IMR-90 (cell line): Measurements from ENCODE around the gene CDT1. TPM values are rescaled to one million over a fixed set of nuclear protein-coding genes. Genes with fewer than 3 reads are reported as not detected.
A peak's percentile ranks its signal among the peaks of the same experiment; 100 is the strongest.

Experiments
- ATAC-seq: fragments of 200-7000 bp; cut with Tn5 transposase; 2 replicates; pipeline ENCODE4 v1.9.1; 2020; ENCODE audit warnings: low read depth, mild to moderate bottlenecking, moderate library complexity
- BruUV-seq: library from RNA; stranded (reverse); fragments of 400-500 nt; replicated peaks from 2 replicates; lab custom pipeline; 2021; lab: Mats Ljungman, UMichigan
- CTCF ChIA-PET: fragments of 300-600 bp; formaldehyde crosslinking; extraction: SDS; loops from one replicate; lab custom pipeline; 2021; ENCODE audit warnings: antibody characterized with exemption; lab: Yijun Ruan, JAX
- POLR2A ChIA-PET: fragments of 300-600 bp; sonication (Branson Sonifier 250); formaldehyde crosslinking; loops from one replicate; lab custom pipeline; 2022; ENCODE audit warnings: antibody characterized with exemption; ENCODE audit not compliant: unreplicated experiment; lab: Charles Lee
- DNase-seq: peaks from one replicate; pipeline ENCODE4 v3.0.0; 2013
- H2AFZ ChIP-seq: replicated peaks from 2 replicates; pipeline ENCODE3; 2013; ENCODE audit warnings: low read length, mild to moderate bottlenecking; ENCODE audit not compliant: poor library complexity
- H2AK5ac ChIP-seq: 2 replicates; pipeline ENCODE4 v1.6.1; 2013; ENCODE audit warnings: low read depth, low read length, inconsistent platforms
- H2AK9ac ChIP-seq: replicated peaks from 2 replicates; pipeline ENCODE3; 2013; ENCODE audit warnings: mild to moderate bottlenecking, low read depth, low read length, moderate library complexity; ENCODE audit not compliant: poor library complexity
- H2BK120ac ChIP-seq: 2 replicates; pipeline ENCODE4 v1.6.1; 2013; ENCODE audit warnings: low read depth, low read length, inconsistent platforms
- H2BK15ac ChIP-seq: 3 replicates; pipeline ENCODE4 v1.6.1; 2013; ENCODE audit warnings: low read depth, low read length, inconsistent platforms
- H2BK20ac ChIP-seq: 2 replicates; pipeline ENCODE4 v1.6.1; 2013; ENCODE audit warnings: low read depth, mild to moderate bottlenecking, inconsistent platforms, low read length, moderate library complexity
- H2BK5ac ChIP-seq: 2 replicates; pipeline ENCODE4 v1.6.1; 2013; ENCODE audit warnings: mild to moderate bottlenecking, low read depth, low read length, inconsistent platforms; ENCODE audit not compliant: poor library complexity, severe bottlenecking
- H3K14ac ChIP-seq: replicated peaks from 2 replicates; pipeline ENCODE4 v1.6.1; 2013; ENCODE audit warnings: low read depth, low read length, inconsistent platforms
- H3K18ac ChIP-seq: 2 replicates; pipeline ENCODE4 v1.6.1; 2013; ENCODE audit warnings: low read depth, low read length, control low read depth
- H3K23ac ChIP-seq: 2 replicates; pipeline ENCODE4 v1.6.1; 2013; ENCODE audit warnings: low read depth, low read length, inconsistent platforms
- H3K27ac ChIP-seq: 2 replicates; pipeline ENCODE4 v1.5.1; 2013; ENCODE audit warnings: mild to moderate bottlenecking, control low read depth, low read length; ENCODE audit not compliant: insufficient read depth
- H3K27me3 ChIP-seq: 2 replicates; pipeline ENCODE4 v1.6.1; 2013; ENCODE audit warnings: low read length; ENCODE audit not compliant: control insufficient read depth, insufficient read depth
- H3K36me3 ChIP-seq: 2 replicates; pipeline ENCODE4 v1.6.1; 2013; ENCODE audit warnings: low read length, mixed read lengths; ENCODE audit not compliant: control insufficient read depth, insufficient read depth
- H3K4ac ChIP-seq: 2 replicates; pipeline ENCODE4 v1.6.1; 2013; ENCODE audit warnings: low read depth, low read length, inconsistent platforms
- H3K4me1 ChIP-seq: 2 replicates; pipeline ENCODE4 v1.6.1; 2013; ENCODE audit warnings: low read length, mixed read lengths; ENCODE audit not compliant: control insufficient read depth, insufficient read depth
- H3K4me2 ChIP-seq: 2 replicates; pipeline ENCODE4 v1.6.1; 2013; ENCODE audit warnings: low read depth, mild to moderate bottlenecking, control low read depth, low read length, moderate library complexity
- H3K4me3 ChIP-seq: 2 replicates; pipeline ENCODE4 v1.5.1; 2013; ENCODE audit warnings: low read depth, mild to moderate bottlenecking, control low read depth, low read length, moderate library complexity; ENCODE audit not compliant: insufficient read depth
- H3K56ac ChIP-seq: 2 replicates; pipeline ENCODE4 v1.6.1; 2013; ENCODE audit warnings: low read length, inconsistent platforms; ENCODE audit not compliant: insufficient read depth; ENCODE audit errors: extremely low read depth
- H3K79me1 ChIP-seq, 2 experiments: 2 replicates each; pipeline ENCODE4 v1.6.1; 2013; ENCODE audit warnings: low read length in 2 of 2, inconsistent platforms in 1 of 2, low read depth in 1 of 2
- H3K9ac ChIP-seq: 2 replicates; pipeline ENCODE4 v1.6.1; 2013; ENCODE audit warnings: low read depth, low read length, control low read depth
- H3K9me1 ChIP-seq: 2 replicates; pipeline ENCODE4 v1.6.1; 2013; ENCODE audit warnings: low read length, inconsistent platforms; ENCODE audit not compliant: insufficient read depth
- H3K9me3 ChIP-seq: 2 replicates; pipeline ENCODE4 v1.6.1; 2013; ENCODE audit warnings: low read length; ENCODE audit not compliant: control insufficient read depth, insufficient read depth
- H4K20me1 ChIP-seq: 2 replicates; pipeline ENCODE4 v1.6.1; 2013; ENCODE audit warnings: low read length, inconsistent platforms; ENCODE audit not compliant: insufficient read depth
- H4K5ac ChIP-seq: 2 replicates; pipeline ENCODE4 v1.6.1; 2013; ENCODE audit warnings: mild to moderate bottlenecking, low read depth, low read length, control low read depth
- H4K8ac ChIP-seq, 2 experiments: 2 replicates each; pipeline ENCODE4 v1.6.1; 2013; ENCODE audit warnings: low read depth in 2 of 2, low read length in 2 of 2, control low read depth in 1 of 2, inconsistent platforms in 1 of 2
- H4K91ac ChIP-seq: 2 replicates; pipeline ENCODE4 v1.6.1; 2013; ENCODE audit warnings: low read depth, low read length, inconsistent platforms; ENCODE audit not compliant: insufficient read depth
- CEBPB ChIP-seq: IDR thresholded peaks from 2 replicates; pipeline ENCODE4 v1.6.1; 2012; ENCODE audit warnings: low read depth, low read length, improper control_type of control experiment
- CHD1 ChIP-seq: IDR thresholded peaks from 2 replicates; pipeline ENCODE4 v1.6.1; 2012; ENCODE audit warnings: low read depth, low read length, improper control_type of control experiment
- MAFK ChIP-seq: IDR thresholded peaks from 2 replicates; pipeline ENCODE4 v1.6.1; 2012; ENCODE audit warnings: low read depth, low read length, improper control_type of control experiment
- MAZ ChIP-seq: IDR thresholded peaks from 2 replicates; pipeline ENCODE4 v1.6.1; 2012; ENCODE audit warnings: low read depth, mild to moderate bottlenecking, low read length, improper control_type of control experiment, moderate library complexity, borderline replicate concordance
- MXI1 ChIP-seq: IDR thresholded peaks from 2 replicates; pipeline ENCODE4 v1.6.1; 2012; ENCODE audit warnings: low read depth, mild to moderate bottlenecking, low read length, moderate library complexity, borderline replicate concordance
- NFE2L2 ChIP-seq: fragments of 150-350 bp; IDR thresholded peaks from 2 replicates; pipeline ENCODE4 v1.6.1; 2016; ENCODE audit warnings: low read depth, mild to moderate bottlenecking, low read length
- POLR2A ChIP-seq: IDR thresholded peaks from 2 replicates; pipeline ENCODE4 v1.6.1; 2012; ENCODE audit warnings: mild to moderate bottlenecking, low read depth, low read length
- RAD21 ChIP-seq: IDR thresholded peaks from 2 replicates; pipeline ENCODE4 v1.6.1; 2012; ENCODE audit warnings: low read length, improper control_type of control experiment
- RCOR1 ChIP-seq: IDR thresholded peaks from 2 replicates; pipeline ENCODE4 v1.6.1; 2012; ENCODE audit warnings: mild to moderate bottlenecking, low read length, improper control_type of control experiment; ENCODE audit not compliant: insufficient replicate concordance
- RFX5 ChIP-seq: IDR thresholded peaks from 2 replicates; pipeline ENCODE4 v1.8.0; 2012; ENCODE audit warnings: low read depth, mild to moderate bottlenecking, low read length, moderate library complexity
- SMC3 ChIP-seq: fragments of 150-350 bp; IDR thresholded peaks from 2 replicates; pipeline ENCODE4 v1.6.1; 2016; ENCODE audit warnings: low read depth, mild to moderate bottlenecking, antibody characterized with exemption, low read length, moderate library complexity
- WGBS, 2 experiments: methylation state at CpG; one replicate each; pipeline versions ENCODE4 v1.1.5 to v1.1.7; 2013; ENCODE audit warnings: missing lambda C conversion rate in 2 of 2; ENCODE audit not compliant: insufficient read length in 1 of 2; ENCODE audit errors: extremely low coverage in 2 of 2; 5-methylcytosine and 5-hydroxymethylcytosine counted together
- dilution Hi-C: fragments of 300-500 bp; cut with HindIII; formaldehyde crosslinking; loops from one replicate; pipeline ENCODE4 v1.14.3; 2018; ENCODE audit warnings: low sequenced_read_pairs; ENCODE audit not compliant: unreplicated experiment
- in situ Hi-C: fragments of 300-500 bp; cut with MboI; formaldehyde crosslinking; loops from 3 replicates; pipeline ENCODE4 v1.14.3; 2019; ENCODE audit warnings: low sequenced_read_pairs, inconsistent platforms, mixed read lengths
- intact Hi-C: fragments of 100-400 bp; cut with micrococcal nuclease; formaldehyde crosslinking; loops from 2 replicates; pipeline ENCODE4 v1.10.0; 2022
- polyA plus RNA-seq, 3 experiments: library from polyadenylated mRNA; depleted of rRNA; stranded (reverse); fragments of >200 nt; gene quantifications; 2 replicates each; pipeline ENCODE4 v1.2.3, GENCODE V29; 2012; ENCODE audit warnings: low replicate concordance in 1 of 3
- total RNA-seq: library from RNA; depleted of rRNA; stranded (reverse); fragments of >200 nt; gene quantifications from 2 replicates; pipeline ENCODE4 v1.2.3, GENCODE V29; 2012
- TF ChIP-seq, protein P1 (sequence below): conservative IDR thresholded peaks from 2 replicates; pipeline ENCODE4 v1.5.1; 2012; ENCODE audit warnings: mild to moderate bottlenecking, low read depth, low read length, improper control_type of control experiment
- TF ChIP-seq, protein P2 (sequence below): fragments of 150-350 bp; IDR thresholded peaks from 2 replicates; pipeline ENCODE4 v1.6.1; 2017; ENCODE audit warnings: mild to moderate bottlenecking, antibody characterized with exemption, low read length, low read depth
- TF ChIP-seq, protein P3 (sequence below): fragments of 150-350 bp; IDR thresholded peaks from 2 replicates; pipeline ENCODE4 v1.6.1; 2016; ENCODE audit warnings: low read depth, mild to moderate bottlenecking, low read length, moderate library complexity, borderline replicate concordance

Gene CDT1
- total and polyA plus RNA-seq, 2 of the 4 experiments (the other 2 are of a cell fraction): 3.2 to 11.8 TPM

DNA sequence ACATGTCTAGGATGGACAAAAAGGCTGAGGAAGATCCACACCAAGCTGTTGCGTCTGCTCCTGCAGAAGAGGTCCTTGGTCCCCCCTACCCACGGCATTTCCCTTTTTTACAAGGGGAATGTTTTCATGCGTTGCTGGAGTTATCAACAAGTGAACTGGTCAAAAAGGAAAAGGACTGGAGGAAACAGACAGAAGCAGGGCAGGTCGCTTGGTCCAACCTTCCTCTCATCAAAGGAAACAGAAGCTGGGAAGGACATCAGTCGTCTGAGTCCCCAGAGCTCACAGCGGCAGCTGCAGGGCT, 44.7 kb upstream of the CDT1 start:
- Histone ChIP-seq H4K20me1 (peaks cover 96% of the 10 kb centered on the region), H3K4me3 (no peak overlapping the region), H2BK5ac (peak overlapping the region; percentile 78), H2AK9ac (peak overlapping the region; percentile 22), H3K14ac (peak overlapping the region; percentile 38; the same call in 1 of the 2 replicates), H4K8ac (peak overlapping the region; percentile 67 to 71; a peak in 3 of 4 replicates), H3K23ac (peak overlapping the region; percentile 48; the same call in 1 of the 2 replicates), H3K4me1 (peaks cover 39% of the 10 kb centered on the region), H3K36me3 (peaks cover 3% of the 10 kb centered on the region), H4K5ac (peak overlapping the region; percentile 31; the same call in 1 of the 2 replicates), H3K9ac (peak overlapping the region; percentile 24), H3K9me1 (peaks cover 23% of the 10 kb centered on the region), H2BK15ac (peak overlapping the region; percentile 64; the same call in 2 of the 3 replicates), H2BK120ac (peak overlapping the region; percentile 58; the same call in 1 of the 2 replicates), H3K79me1 (peaks cover 22 to 91% of the 10 kb centered on the region in 2 experiments; a peak in 3 of 4 replicates), H3K18ac (peak overlapping the region; percentile 22), H3K4ac (peak overlapping the region; percentile 80), H2AFZ (no peak overlapping the region), H4K91ac (peak overlapping the region; percentile 12; the same call in 1 of the 2 replicates), H3K9me3 (no peaks in the 10 kb centered on the region), H3K56ac (no peak overlapping the region; the same call in 1 of the 2 replicates), H3K27me3 (no peaks in the 10 kb centered on the region), H2AK5ac (peak overlapping the region; percentile 63), H2BK20ac (peak overlapping the region; percentile 57; the same call in 1 of the 2 replicates), H3K4me2 (no peak overlapping the region), H3K27ac (peak overlapping the region; percentile 69)
- intact Hi-C loops (no loop called here), dilution Hi-C loops (no loop called here), in situ Hi-C loops (no loop called here)
- POLR2A ChIA-PET: interaction anchor here (0.8 kb wide), 1 partner anchor 15 kb away, joined by 3 read pairs; no protein-coding TSS in a partner anchor
- DNase-seq: no peak
- CTCF ChIA-PET: interaction anchor here (0.8 to 2.2 kb wide), 3 partner anchors 10 to 23 kb away, joined by 3 to 5 read pairs (median 3); no protein-coding TSS in a partner anchor
- TF ChIP-seq, protein P1, sequence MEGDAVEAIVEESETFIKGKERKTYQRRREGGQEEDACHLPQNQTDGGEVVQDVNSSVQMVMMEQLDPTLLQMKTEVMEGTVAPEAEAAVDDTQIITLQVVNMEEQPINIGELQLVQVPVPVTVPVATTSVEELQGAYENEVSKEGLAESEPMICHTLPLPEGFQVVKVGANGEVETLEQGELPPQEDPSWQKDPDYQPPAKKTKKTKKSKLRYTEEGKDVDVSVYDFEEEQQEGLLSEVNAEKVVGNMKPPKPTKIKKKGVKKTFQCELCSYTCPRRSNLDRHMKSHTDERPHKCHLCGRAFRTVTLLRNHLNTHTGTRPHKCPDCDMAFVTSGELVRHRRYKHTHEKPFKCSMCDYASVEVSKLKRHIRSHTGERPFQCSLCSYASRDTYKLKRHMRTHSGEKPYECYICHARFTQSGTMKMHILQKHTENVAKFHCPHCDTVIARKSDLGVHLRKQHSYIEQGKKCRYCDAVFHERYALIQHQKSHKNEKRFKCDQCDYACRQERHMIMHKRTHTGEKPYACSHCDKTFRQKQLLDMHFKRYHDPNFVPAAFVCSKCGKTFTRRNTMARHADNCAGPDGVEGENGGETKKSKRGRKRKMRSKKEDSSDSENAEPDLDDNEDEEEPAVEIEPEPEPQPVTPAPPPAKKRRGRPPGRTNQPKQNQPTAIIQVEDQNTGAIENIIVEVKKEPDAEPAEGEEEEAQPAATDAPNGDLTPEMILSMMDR: no peak
- TF ChIP-seq CHD1 (no peak), RCOR1 (no peak), NFE2L2 (no peak), RFX5 (no peak), POLR2A (no peak), MAZ (no peak), MAFK (no peak), CEBPB (no peak), SMC3 (no peak), MXI1 (no peak), RAD21 (no peak)
- TF ChIP-seq, protein P2, sequence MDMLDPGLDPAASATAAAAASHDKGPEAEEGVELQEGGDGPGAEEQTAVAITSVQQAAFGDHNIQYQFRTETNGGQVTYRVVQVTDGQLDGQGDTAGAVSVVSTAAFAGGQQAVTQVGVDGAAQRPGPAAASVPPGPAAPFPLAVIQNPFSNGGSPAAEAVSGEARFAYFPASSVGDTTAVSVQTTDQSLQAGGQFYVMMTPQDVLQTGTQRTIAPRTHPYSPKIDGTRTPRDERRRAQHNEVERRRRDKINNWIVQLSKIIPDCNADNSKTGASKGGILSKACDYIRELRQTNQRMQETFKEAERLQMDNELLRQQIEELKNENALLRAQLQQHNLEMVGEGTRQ: no peak
- TF ChIP-seq, protein P3, sequence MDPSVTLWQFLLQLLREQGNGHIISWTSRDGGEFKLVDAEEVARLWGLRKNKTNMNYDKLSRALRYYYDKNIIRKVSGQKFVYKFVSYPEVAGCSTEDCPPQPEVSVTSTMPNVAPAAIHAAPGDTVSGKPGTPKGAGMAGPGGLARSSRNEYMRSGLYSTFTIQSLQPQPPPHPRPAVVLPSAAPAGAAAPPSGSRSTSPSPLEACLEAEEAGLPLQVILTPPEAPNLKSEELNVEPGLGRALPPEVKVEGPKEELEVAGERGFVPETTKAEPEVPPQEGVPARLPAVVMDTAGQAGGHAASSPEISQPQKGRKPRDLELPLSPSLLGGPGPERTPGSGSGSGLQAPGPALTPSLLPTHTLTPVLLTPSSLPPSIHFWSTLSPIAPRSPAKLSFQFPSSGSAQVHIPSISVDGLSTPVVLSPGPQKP: no peak
- 86% methylated on average over 1 of the region's 6 CpGs; no CpG with 5 or more reads in 1 of the 2 experiments for WGBS, 2 experiments
- ATAC-seq: no peak
- no TSS peak for BruUV-seq
